Measurements from ENCODE around the gene ATIC. TPM values are rescaled to one million over a fixed set of nuclear protein-coding genes. Genes with fewer than 3 reads are reported as not detected.

ATIC gene
- polyA plus RNA-seq, 1 donor from 2014 or later, result 9.5 TPM

DNA sequence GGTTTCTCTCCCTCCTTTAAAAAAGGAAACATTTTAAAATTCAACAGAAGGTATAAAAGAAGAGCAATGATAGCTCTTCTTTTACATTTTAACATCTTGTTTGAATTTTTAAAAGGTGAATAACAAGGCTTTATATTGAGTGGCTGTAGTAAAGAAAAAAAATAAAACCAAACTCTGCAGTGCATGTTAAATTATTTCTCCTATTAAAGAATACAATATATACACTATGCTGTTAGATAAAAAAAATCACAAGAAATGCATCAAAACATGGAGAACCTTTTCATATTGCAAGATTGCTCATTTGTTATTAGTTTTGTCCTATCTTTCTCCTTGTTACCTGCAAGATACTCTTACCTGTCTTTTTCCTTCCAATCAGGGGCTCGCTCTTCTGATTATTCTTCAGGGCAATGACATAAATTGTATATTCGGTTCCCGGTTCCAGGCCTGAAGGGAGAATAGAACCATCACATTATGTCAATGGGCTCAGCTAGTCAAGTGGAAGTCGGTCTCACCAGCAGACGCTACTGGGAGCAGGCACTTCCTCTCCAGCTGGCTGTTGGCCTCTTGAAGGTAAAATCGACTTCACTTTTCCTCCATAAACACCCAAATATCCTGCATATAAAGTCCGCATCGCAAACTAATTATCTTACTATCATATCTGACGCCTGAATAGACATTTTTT is 61.2 kb downstream of the ATIC start:
- H3K4me2 ChIP-seq (ENCODE audit: low read length), result no peak overlapping the region
- TF ChIP-seq TAF1 (IDR thresholded peaks at IDR 0.05; ENCODE audit: low read depth) (no peak), EP300 (conservative IDR thresholded peaks at IDR 0.05; ENCODE audit: poor library complexity, severe bottlenecking) (no peak), SMC3 (conservative IDR thresholded peaks at IDR 0.05; ENCODE audit: poor library complexity) (no peak), POLR2AphosphoS5 (IDR thresholded peaks at IDR 0.05) (no peak), EZH2 (IDR thresholded peaks at IDR 0.05; ENCODE audit: borderline replicate concordance, insufficient read depth, low read length, poor library complexity, severe bottlenecking) (no peak), RAD21 (conservative IDR thresholded peaks at IDR 0.05) (no peak), MXI1 (conservative IDR thresholded peaks at IDR 0.05; ENCODE audit: poor library complexity, severe bottlenecking) (no peak)
- TF ChIP-seq, protein P1, sequence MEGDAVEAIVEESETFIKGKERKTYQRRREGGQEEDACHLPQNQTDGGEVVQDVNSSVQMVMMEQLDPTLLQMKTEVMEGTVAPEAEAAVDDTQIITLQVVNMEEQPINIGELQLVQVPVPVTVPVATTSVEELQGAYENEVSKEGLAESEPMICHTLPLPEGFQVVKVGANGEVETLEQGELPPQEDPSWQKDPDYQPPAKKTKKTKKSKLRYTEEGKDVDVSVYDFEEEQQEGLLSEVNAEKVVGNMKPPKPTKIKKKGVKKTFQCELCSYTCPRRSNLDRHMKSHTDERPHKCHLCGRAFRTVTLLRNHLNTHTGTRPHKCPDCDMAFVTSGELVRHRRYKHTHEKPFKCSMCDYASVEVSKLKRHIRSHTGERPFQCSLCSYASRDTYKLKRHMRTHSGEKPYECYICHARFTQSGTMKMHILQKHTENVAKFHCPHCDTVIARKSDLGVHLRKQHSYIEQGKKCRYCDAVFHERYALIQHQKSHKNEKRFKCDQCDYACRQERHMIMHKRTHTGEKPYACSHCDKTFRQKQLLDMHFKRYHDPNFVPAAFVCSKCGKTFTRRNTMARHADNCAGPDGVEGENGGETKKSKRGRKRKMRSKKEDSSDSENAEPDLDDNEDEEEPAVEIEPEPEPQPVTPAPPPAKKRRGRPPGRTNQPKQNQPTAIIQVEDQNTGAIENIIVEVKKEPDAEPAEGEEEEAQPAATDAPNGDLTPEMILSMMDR (IDR thresholded peaks at IDR 0.05; ENCODE audit: poor library complexity, severe bottlenecking), result no peak
- TF ChIP-seq, protein P2, sequence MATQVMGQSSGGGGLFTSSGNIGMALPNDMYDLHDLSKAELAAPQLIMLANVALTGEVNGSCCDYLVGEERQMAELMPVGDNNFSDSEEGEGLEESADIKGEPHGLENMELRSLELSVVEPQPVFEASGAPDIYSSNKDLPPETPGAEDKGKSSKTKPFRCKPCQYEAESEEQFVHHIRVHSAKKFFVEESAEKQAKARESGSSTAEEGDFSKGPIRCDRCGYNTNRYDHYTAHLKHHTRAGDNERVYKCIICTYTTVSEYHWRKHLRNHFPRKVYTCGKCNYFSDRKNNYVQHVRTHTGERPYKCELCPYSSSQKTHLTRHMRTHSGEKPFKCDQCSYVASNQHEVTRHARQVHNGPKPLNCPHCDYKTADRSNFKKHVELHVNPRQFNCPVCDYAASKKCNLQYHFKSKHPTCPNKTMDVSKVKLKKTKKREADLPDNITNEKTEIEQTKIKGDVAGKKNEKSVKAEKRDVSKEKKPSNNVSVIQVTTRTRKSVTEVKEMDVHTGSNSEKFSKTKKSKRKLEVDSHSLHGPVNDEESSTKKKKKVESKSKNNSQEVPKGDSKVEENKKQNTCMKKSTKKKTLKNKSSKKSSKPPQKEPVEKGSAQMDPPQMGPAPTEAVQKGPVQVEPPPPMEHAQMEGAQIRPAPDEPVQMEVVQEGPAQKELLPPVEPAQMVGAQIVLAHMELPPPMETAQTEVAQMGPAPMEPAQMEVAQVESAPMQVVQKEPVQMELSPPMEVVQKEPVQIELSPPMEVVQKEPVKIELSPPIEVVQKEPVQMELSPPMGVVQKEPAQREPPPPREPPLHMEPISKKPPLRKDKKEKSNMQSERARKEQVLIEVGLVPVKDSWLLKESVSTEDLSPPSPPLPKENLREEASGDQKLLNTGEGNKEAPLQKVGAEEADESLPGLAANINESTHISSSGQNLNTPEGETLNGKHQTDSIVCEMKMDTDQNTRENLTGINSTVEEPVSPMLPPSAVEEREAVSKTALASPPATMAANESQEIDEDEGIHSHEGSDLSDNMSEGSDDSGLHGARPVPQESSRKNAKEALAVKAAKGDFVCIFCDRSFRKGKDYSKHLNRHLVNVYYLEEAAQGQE (IDR thresholded peaks at IDR 0.05; ENCODE audit: borderline replicate concordance), result no peak
- H3K27me3 ChIP-seq (ENCODE audit: insufficient read depth, low read depth, low read length), result no peaks in the 10 kb centered on the region
- H4K20me1 ChIP-seq (ENCODE audit: insufficient read depth), result no peaks in the 10 kb centered on the region
- no peak overlapping the region for H3K27ac ChIP-seq (ENCODE audit: low read length)
- H2AFZ ChIP-seq (ENCODE audit: low read depth, low read length), result no peak overlapping the region
- no peaks in the 10 kb centered on the region for H3K79me2 ChIP-seq (replicated peaks; ENCODE audit: insufficient read depth, low read length)
- no peaks in the 10 kb centered on the region for H3K9me2 ChIP-seq (ENCODE audit: insufficient read depth, low read length)
- H3K9me3 ChIP-seq (ENCODE audit: low read length), result no peaks in the 10 kb centered on the region
- H3K36me3 ChIP-seq (ENCODE audit: insufficient read depth, low read length), result no peaks in the 10 kb centered on the region
- H3K4me3 ChIP-seq (ENCODE audit: low read length), result no peak overlapping the region
- no peak overlapping the region for H3K9ac ChIP-seq (ENCODE audit: low read length)
- no peaks in the 10 kb centered on the region for H3F3A ChIP-seq (ENCODE audit: insufficient read depth, low read length, poor library complexity, severe bottlenecking)

DNA sequence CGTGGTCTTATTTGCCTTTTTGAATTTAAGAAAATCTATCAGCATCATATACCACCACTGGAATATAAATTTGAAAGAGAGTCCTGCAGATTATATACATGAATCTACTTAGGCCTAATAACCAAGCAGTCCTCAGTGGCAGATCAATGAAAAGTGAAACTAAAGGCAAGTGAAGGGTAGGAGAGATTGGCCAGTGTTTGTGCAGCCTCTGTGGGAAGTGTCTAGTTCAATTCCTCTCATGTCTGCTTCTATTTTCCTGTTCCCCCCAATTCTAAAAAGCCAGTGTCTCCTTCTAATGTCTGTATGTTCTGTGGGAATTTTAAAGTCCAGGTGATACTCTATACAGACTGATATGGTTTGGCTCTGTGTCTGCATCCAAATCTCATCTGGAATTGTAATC is 62.1 kb downstream of the ATIC start:
- Histone ChIP-seq H3K4me2 (ENCODE audit: low read length) (no peak overlapping the region), H3K9ac (ENCODE audit: low read length) (no peak overlapping the region), H3K4me3 (ENCODE audit: low read length) (no peak overlapping the region), H3K9me3 (ENCODE audit: low read length) (no peaks in the 10 kb centered on the region), H3K27ac (ENCODE audit: low read length) (no peak overlapping the region), H3F3A (ENCODE audit: insufficient read depth, low read length, poor library complexity, severe bottlenecking) (no peaks in the 10 kb centered on the region), H4K20me1 (ENCODE audit: insufficient read depth) (no peaks in the 10 kb centered on the region), H3K27me3 (ENCODE audit: insufficient read depth, low read depth, low read length) (no peaks in the 10 kb centered on the region), H2AFZ (ENCODE audit: low read depth, low read length) (no peak overlapping the region), H3K36me3 (ENCODE audit: insufficient read depth, low read length) (no peaks in the 10 kb centered on the region), H3K9me2 (ENCODE audit: insufficient read depth, low read length) (no peaks in the 10 kb centered on the region), H3K79me2 (replicated peaks; ENCODE audit: insufficient read depth, low read length) (no peaks in the 10 kb centered on the region)
- TF ChIP-seq EP300 (conservative IDR thresholded peaks at IDR 0.05; ENCODE audit: poor library complexity, severe bottlenecking) (no peak), RAD21 (conservative IDR thresholded peaks at IDR 0.05) (no peak), TAF1 (IDR thresholded peaks at IDR 0.05; ENCODE audit: low read depth) (no peak), SMC3 (conservative IDR thresholded peaks at IDR 0.05; ENCODE audit: poor library complexity) (no peak)
- TF ChIP-seq, protein P2 (IDR thresholded peaks at IDR 0.05; ENCODE audit: borderline replicate concordance), result no peak

Measured in neural cell (in vitro differentiated cells).